MM.1S (cell line): Measurements from ENCODE around the gene RALGAPA2.

Source experiments
- DNase-seq: peaks from one replicate; pipeline ENCODE4 v3.0.0-alpha.2; 2015
- H2AFZ ChIP-seq: fragments of 300-600 bp; sonication (generic); 2 replicates; pipeline ENCODE4 v1.6.0; 2016; ENCODE audit warnings: antibody characterized with exemption, low read length
- H3F3A ChIP-seq: fragments of 300-600 bp; sonication (generic); 2 replicates; pipeline ENCODE4 v1.6.1; 2016; ENCODE audit warnings: mild to moderate bottlenecking, antibody characterized with exemption, low read length, moderate library complexity, mixed read lengths; ENCODE audit not compliant: insufficient read depth
- H3K27ac ChIP-seq: fragments of 300-600 bp; sonication (generic); 2 replicates; pipeline ENCODE4 v1.5.1; 2016; ENCODE audit warnings: mild to moderate bottlenecking, low read length
- H3K27me3 ChIP-seq: fragments of 300-600 bp; sonication (generic); replicated peaks from 2 replicates; pipeline ENCODE4 v1.6.0; 2016; ENCODE audit warnings: low read length; ENCODE audit not compliant: insufficient read depth
- H3K36me3 ChIP-seq: fragments of 300-600 bp; sonication (generic); replicated peaks from 2 replicates; pipeline ENCODE4 v1.6.1; 2016; ENCODE audit warnings: mild to moderate bottlenecking, low read length, mixed read lengths; ENCODE audit not compliant: insufficient read depth
- H3K4me1 ChIP-seq: fragments of 300-600 bp; sonication (generic); 2 replicates; pipeline ENCODE4 v1.6.1; 2016; ENCODE audit warnings: low read length, mixed read lengths
- H3K4me2 ChIP-seq: fragments of 300-600 bp; sonication (generic); 2 replicates; pipeline ENCODE4 v1.6.0; 2016; ENCODE audit warnings: low read depth, low read length
- H3K4me3 ChIP-seq: fragments of 300-600 bp; sonication (generic); 2 replicates; pipeline ENCODE4 v1.5.1; 2016; ENCODE audit warnings: low read length, mixed read lengths
- H3K79me2 ChIP-seq: fragments of 300-600 bp; sonication (generic); 2 replicates; pipeline ENCODE4 v1.6.1; 2016; ENCODE audit warnings: mixed run types, low read length, mixed read lengths
- H3K9ac ChIP-seq: fragments of 300-600 bp; sonication (generic); 2 replicates; pipeline ENCODE4 v1.6.1; 2016; ENCODE audit warnings: low read length, mixed read lengths
- H3K9me2 ChIP-seq: fragments of 300-600 bp; sonication (generic); replicated peaks from 2 replicates; pipeline ENCODE4 v1.6.1; 2016; ENCODE audit warnings: mild to moderate bottlenecking, low read length, mixed read lengths; ENCODE audit not compliant: insufficient read depth
- H3K9me3 ChIP-seq: fragments of 300-600 bp; sonication (generic); replicated peaks from 2 replicates; pipeline ENCODE4 v1.6.1; 2016; ENCODE audit warnings: mild to moderate bottlenecking, low read length, mixed read lengths; ENCODE audit not compliant: insufficient read depth
- H4K20me1 ChIP-seq: fragments of 300-600 bp; sonication (generic); 2 replicates; pipeline ENCODE4 v1.6.1; 2016; ENCODE audit warnings: mild to moderate bottlenecking, low read length, moderate library complexity, mixed read lengths; ENCODE audit not compliant: insufficient read depth
- CTCF ChIP-seq: fragments of 300-600 bp; sonication (generic); IDR thresholded peaks from 2 replicates; pipeline ENCODE4 v1.5.1; 2016; ENCODE audit warnings: antibody characterized with exemption, low read length, mixed read lengths
- EZH2 ChIP-seq: fragments of 300-600 bp; sonication (generic); optimal IDR thresholded peaks from 2 replicates; pipeline ENCODE3; 2017; ENCODE audit warnings: low read depth, mild to moderate bottlenecking, antibody characterized with exemption, low read length, mixed read lengths
- EZH2phosphoT487 ChIP-seq: fragments of 300-600 bp; sonication (generic); IDR thresholded peaks from 2 replicates; pipeline ENCODE4 v1.6.1; 2018; ENCODE audit warnings: antibody characterized with exemption, low read length

RALGAPA2 gene

GRCh38 chr20:20491784-20492264 is 220.6 kb downstream of the RALGAPA2 start:
- Histone ChIP-seq H3K27ac (no peak overlapping the region), H4K20me1 (no peaks in the 10 kb centered on the region), H3K4me2 (no peak overlapping the region), H3K9ac (no peak overlapping the region), H3K27me3 (no peaks in the 10 kb centered on the region), H3K4me1 (no peaks in the 10 kb centered on the region), H3K79me2 (no peaks in the 10 kb centered on the region), H3F3A (no peaks in the 10 kb centered on the region), H3K9me3 (no peaks in the 10 kb centered on the region), H3K4me3 (no peak overlapping the region), H3K9me2 (no peaks in the 10 kb centered on the region), H2AFZ (no peak overlapping the region), H3K36me3 (no peaks in the 10 kb centered on the region)
- no peak for TF ChIP-seq CTCF
- no peak for TF ChIP-seq EZH2
- no peak for TF ChIP-seq EZH2phosphoT487
- no peak for DNase-seq

DNA sequence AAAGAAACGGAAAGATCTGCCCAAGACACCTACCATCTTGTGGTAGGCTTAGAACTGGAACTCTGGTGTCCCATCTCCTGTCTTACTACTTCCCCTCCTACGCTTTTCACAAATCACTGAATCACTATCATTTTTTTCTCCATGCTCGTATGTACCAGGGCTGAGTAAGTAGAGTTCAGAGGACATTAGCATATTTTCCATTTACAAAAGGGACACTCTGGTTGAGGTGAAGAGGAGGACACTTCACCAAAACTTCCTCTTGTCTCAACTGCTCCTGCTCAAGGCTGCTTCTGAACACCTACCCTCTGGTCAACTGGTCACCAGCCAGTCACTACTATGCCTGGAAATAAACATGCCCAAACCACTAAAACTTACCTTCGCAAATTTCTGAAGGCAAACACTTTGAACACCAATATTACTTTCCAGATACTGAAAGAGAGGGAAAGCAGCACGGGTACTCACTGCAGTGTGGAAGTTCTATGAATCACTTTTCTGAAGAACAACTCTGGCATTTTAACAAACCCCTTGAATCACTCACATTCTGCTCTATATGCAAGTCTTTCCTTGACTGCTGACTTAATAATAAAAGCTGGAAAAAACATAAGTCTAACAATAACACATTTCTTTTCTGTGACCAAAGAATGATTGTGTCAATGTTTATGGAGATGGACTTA is 221.2 kb downstream of the RALGAPA2 start:
- no peaks in the 10 kb centered on the region for H3F3A ChIP-seq
- no peaks in the 10 kb centered on the region for H3K36me3 ChIP-seq
- no peak overlapping the region for H3K4me2 ChIP-seq
- no peaks in the 10 kb centered on the region for H3K4me1 ChIP-seq
- TF ChIP-seq EZH2 (no peak), EZH2phosphoT487 (no peak), CTCF (no peak)
- H3K27me3 ChIP-seq, result no peaks in the 10 kb centered on the region
- H4K20me1 ChIP-seq, result no peaks in the 10 kb centered on the region
- no peak overlapping the region for H3K4me3 ChIP-seq
- no peak overlapping the region for H2AFZ ChIP-seq
- no peaks in the 10 kb centered on the region for H3K9me3 ChIP-seq
- H3K79me2 ChIP-seq, result no peaks in the 10 kb centered on the region
- no peak overlapping the region for H3K9ac ChIP-seq
- H3K9me2 ChIP-seq, result no peaks in the 10 kb centered on the region
- no peak overlapping the region for H3K27ac ChIP-seq
- DNase-seq, result no peak

- no peaks in the 10 kb centered on the region for H3K79me2 ChIP-seq
- no peaks in the 10 kb centered on the region for H3F3A ChIP-seq
- H4K20me1 ChIP-seq, result no peaks in the 10 kb centered on the region
- H3K4me2 ChIP-seq, result no peak overlapping the region
- H3K4me3 ChIP-seq, result no peak overlapping the region
- no peak for DNase-seq
- H3K9me2 ChIP-seq, result no peaks in the 10 kb centered on the region
- no peak for TF ChIP-seq CTCF
- TF ChIP-seq EZH2phosphoT487, result no peak
- no peak for TF ChIP-seq EZH2
- H3K9me3 ChIP-seq, result no peaks in the 10 kb centered on the region
- H3K36me3 ChIP-seq, result no peaks in the 10 kb centered on the region
- no peaks in the 10 kb centered on the region for H3K27me3 ChIP-seq
- no peak overlapping the region for H2AFZ ChIP-seq
- no peak overlapping the region for H3K27ac ChIP-seq
- H3K4me1 ChIP-seq, result no peaks in the 10 kb centered on the region
- no peak overlapping the region for H3K9ac ChIP-seq
Measured at GRCh38 chr20:20490673-20491072, 221.8 kb downstream of the RALGAPA2 start.
